Natural killer cell (primary cell): Measurements from ENCODE around the gene ACAP1. TPM values are rescaled to one million over a fixed set of nuclear protein-coding genes. Genes with fewer than 3 reads are reported as not detected.

Experiments
- ATAC-seq, 3 donors: fragments of 150-1000 bp in 2 of 3; fragments of 200-7000 bp in 1 of 3; cut with Tn5 transposase; 1 replicate in 1 of 3; 2 replicates in 2 of 3; pipeline ENCODE4 v1.10.0; 2021; ENCODE audit warnings: mild to moderate bottlenecking in 2 of 3, moderate library complexity in 2 of 3
- DNase-seq, 2 donors: peaks; one replicate each; pipeline versions ENCODE4 v3.0.0 to v3.0.0-alpha.2; 2013 to 2021; ENCODE audit warnings: mixed read lengths in 1 of 2
- H3K27ac ChIP-seq: one replicate; pipeline ENCODE4 v1.5.1; 2013; ENCODE audit warnings: mild to moderate bottlenecking, low read length
- H3K27me3 ChIP-seq: one replicate; pipeline ENCODE4 v1.6.1; 2013; ENCODE audit warnings: low read length; ENCODE audit not compliant: control insufficient read depth, insufficient read depth
- H3K36me3 ChIP-seq: one replicate; pipeline ENCODE4 v1.6.1; 2013; ENCODE audit warnings: low read length; ENCODE audit not compliant: control insufficient read depth, insufficient read depth
- H3K4me1 ChIP-seq: one replicate; pipeline ENCODE4 v1.6.1; 2013; ENCODE audit warnings: low read length; ENCODE audit not compliant: control insufficient read depth, insufficient read depth
- H3K4me3 ChIP-seq: one replicate; pipeline ENCODE4 v1.5.1; 2013; ENCODE audit warnings: low read length
- H3K9me3 ChIP-seq: one replicate; pipeline ENCODE4 v1.6.1; 2013; ENCODE audit warnings: low read length; ENCODE audit not compliant: control insufficient read depth, insufficient read depth
- H3K27ac Mint-ChIP-seq, 2 donors: one replicate each; pipeline ENCODE4 v1.8.0; 2022; ENCODE audit warnings: mild to moderate bottlenecking in 2 of 2, mixed read lengths in 2 of 2, moderate library complexity in 1 of 2
- H3K27me3 Mint-ChIP-seq, 2 donors: one replicate each; pipeline ENCODE4 v1.8.0; 2022; ENCODE audit warnings: low read depth in 2 of 2, mixed read lengths in 2 of 2
- H3K36me3 Mint-ChIP-seq: one replicate; pipeline ENCODE4 v1.8.0; 2022; ENCODE audit warnings: mixed read lengths
- H3K4me1 Mint-ChIP-seq, 2 donors: one replicate each; pipeline ENCODE4 v1.8.0; 2022; ENCODE audit warnings: mixed read lengths in 2 of 2
- H3K4me3 Mint-ChIP-seq: one replicate; pipeline ENCODE4 v1.8.0; 2022; ENCODE audit warnings: mild to moderate bottlenecking, moderate library complexity, mixed read lengths
- H3K9me3 Mint-ChIP-seq, 2 donors: one replicate each; pipeline ENCODE4 v1.8.0; 2022; ENCODE audit warnings: mixed read lengths in 2 of 2
- WGBS: methylation state at CpG from one replicate; pipeline ENCODE4 v1.1.7; 2013; ENCODE audit warnings: missing lambda C conversion rate; ENCODE audit not compliant: insufficient coverage; 5-methylcytosine and 5-hydroxymethylcytosine counted together
- intact Hi-C: fragments of 100-400 bp; cut with micrococcal nuclease; formaldehyde crosslinking; loops from one replicate; pipeline ENCODE4 v1.14.2; 2022
- total RNA-seq, 4 donors: library from RNA; stranded (reverse); fragments of 120-200 nt in 1 of 4; gene quantifications; one replicate each; pipeline versions ENCODE4 v1.2.3 to v1.2.4, GENCODE V29; 2013 to 2022
- TF ChIP-seq, protein P1 (sequence below): fragments of 200-600 bp; IDR thresholded peaks from one replicate; pipeline ENCODE4 v1.8.0; 2022; ENCODE audit warnings: antibody characterized with exemption

ACAP1 gene
- total RNA-seq, 3 donors from 2014 or later (not counting 1 experiment from before 2014, with no cell fraction given) = 526 to 590 (median 540) TPM

DNA sequence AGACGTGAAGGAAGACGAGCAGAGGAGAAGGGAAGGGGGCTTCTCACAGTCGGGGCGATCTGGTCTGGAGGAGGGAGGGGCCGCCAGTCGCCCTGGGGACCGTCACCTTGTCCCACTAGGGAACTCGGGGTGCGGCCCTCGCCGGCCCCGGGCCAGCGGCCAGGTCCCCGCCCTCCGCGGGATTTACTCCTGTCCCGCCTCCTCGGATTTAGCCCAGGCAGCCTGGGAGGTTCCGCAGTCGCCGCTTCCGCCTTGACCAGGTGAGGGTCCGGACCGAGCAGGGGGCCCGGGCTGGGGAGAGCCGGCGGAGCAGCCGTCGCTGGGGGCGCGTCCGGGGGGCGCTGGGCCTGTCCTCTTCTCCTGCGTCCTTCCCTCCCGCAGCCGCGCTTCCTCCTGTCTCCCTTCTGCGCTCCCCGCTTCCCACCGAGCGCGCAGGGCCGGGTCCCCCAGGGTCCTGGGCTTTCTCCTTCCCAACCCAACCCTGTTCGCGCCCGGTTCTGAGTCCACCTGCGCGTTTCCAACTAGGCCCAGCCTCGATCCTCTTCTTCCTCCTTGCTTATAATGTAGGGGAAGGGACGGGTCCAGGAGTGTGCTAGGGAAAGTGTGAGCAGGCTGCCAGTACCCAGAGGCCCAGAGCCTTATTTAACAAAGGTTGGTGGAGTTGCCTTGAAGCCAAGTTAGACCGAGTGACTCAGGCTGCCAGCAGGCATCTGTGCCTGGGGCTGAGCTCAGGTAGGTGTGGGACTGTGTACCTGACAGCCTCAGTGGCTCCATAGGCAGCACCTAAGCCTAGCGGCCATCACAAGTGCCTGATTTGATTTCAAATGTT lies 44.7 kb downstream of the ACAP1 start, which contains the start of gene TNK1:
TNK1 (plus strand) TSS at position 235 of the 829 bp plus-strand sequence. CDS start 1,838 bp downstream, outside the sequence.
- H3K27me3 Mint-ChIP-seq = peaks cover 30 to 48% of the 10 kb centered on the region in 2 donors
- Histone ChIP-seq H3K4me3 (no peak within 1 kb of the TSS), H3K9me3 (no peaks in the 10 kb centered on the region), H3K27ac (no peak within 1 kb of the TSS), H3K27me3 (peaks cover 27% of the 10 kb centered on the region), H3K36me3 (no peaks in the 10 kb centered on the region), H3K4me1 (peaks cover 22% of the 10 kb centered on the region)
- H3K9me3 Mint-ChIP-seq = no peaks in the 10 kb centered on the region
- DNase-seq (no peak), ATAC-seq (no peak)
- WGBS = 10% methylated on average over 51 of the region's 52 CpGs
- TF ChIP-seq, protein P1, sequence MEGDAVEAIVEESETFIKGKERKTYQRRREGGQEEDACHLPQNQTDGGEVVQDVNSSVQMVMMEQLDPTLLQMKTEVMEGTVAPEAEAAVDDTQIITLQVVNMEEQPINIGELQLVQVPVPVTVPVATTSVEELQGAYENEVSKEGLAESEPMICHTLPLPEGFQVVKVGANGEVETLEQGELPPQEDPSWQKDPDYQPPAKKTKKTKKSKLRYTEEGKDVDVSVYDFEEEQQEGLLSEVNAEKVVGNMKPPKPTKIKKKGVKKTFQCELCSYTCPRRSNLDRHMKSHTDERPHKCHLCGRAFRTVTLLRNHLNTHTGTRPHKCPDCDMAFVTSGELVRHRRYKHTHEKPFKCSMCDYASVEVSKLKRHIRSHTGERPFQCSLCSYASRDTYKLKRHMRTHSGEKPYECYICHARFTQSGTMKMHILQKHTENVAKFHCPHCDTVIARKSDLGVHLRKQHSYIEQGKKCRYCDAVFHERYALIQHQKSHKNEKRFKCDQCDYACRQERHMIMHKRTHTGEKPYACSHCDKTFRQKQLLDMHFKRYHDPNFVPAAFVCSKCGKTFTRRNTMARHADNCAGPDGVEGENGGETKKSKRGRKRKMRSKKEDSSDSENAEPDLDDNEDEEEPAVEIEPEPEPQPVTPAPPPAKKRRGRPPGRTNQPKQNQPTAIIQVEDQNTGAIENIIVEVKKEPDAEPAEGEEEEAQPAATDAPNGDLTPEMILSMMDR = no peak
- no peak within 1 kb of the TSS for H3K4me3 Mint-ChIP-seq
- peaks cover 0 to 11% of the 10 kb centered on the region in 2 donors for H3K4me1 Mint-ChIP-seq
- no peak within 1 kb of the TSS for H3K27ac Mint-ChIP-seq
- peaks cover 10% of the 10 kb centered on the region for H3K36me3 Mint-ChIP-seq
- intact Hi-C loops = no loop called here

DNA sequence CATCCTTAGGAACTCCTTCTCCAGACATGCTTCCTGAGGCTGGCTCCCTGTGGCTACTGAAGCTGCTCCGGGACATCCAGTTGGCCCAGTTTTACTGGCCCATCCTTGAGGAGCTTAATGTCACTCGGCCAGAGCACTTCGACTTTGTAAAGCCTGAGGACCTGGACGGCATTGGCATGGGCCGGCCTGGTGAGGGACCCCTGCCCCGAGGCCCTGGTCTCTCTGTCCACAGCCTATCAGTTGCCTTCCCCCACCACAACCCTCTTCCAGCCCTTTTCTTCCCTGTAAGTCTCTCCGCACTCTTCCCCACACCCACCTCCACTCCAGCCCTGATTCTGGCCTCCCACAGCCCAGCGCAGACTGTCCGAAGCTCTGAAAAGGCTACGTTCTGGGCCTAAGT lies 46.6 kb downstream of the ACAP1 start:
- peak overlapping the region; percentile 55 for H3K4me3 Mint-ChIP-seq
- H3K4me1 ChIP-seq = peaks cover 22% of the 10 kb centered on the region
- peaks cover 27% of the 10 kb centered on the region for H3K27me3 ChIP-seq
- intact Hi-C loops = no loop called here
- peaks cover 30 to 38% of the 10 kb centered on the region in 2 donors for H3K27me3 Mint-ChIP-seq
- H3K27ac ChIP-seq = no peak overlapping the region
- H3K9me3 ChIP-seq = no peaks in the 10 kb centered on the region
- TF ChIP-seq, protein P1 = no peak
- H3K36me3 ChIP-seq = no peaks in the 10 kb centered on the region
- peaks cover 0 to 11% of the 10 kb centered on the region in 2 donors for H3K4me1 Mint-ChIP-seq
- DNase-seq (no peak), ATAC-seq (no peak)
- H3K27ac Mint-ChIP-seq = no peak overlapping the region
- 99% methylated on average over 10 of the region's 10 CpGs for whole genome bisulfite sequencing
- no peak overlapping the region for H3K4me3 ChIP-seq
- H3K9me3 Mint-ChIP-seq = no peaks in the 10 kb centered on the region
- peaks cover 10% of the 10 kb centered on the region for H3K36me3 Mint-ChIP-seq

DNA sequence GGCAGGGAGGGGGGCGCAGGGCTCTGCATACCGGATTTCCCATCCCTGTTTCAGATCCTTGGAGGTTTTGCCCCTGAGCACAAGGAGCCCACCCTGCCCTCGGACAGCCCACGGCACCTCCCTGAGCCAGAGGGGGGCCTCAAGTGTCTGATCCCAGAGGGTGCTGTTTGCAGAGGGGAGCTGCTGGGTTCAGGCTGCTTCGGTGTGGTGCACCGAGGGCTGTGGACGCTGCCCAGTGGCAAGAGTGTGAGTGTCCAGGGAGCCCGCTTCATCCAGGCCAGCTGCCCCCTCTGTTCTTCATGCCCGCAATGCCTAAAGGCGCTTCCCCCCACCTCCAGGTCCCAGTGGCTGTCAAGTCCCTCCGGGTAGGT lies 47.0 kb downstream of the ACAP1 start:
- ATAC-seq = no peak
- Histone ChIP-seq H3K27me3 (peaks cover 27% of the 10 kb centered on the region), H3K4me1 (peaks cover 22% of the 10 kb centered on the region), H3K9me3 (no peaks in the 10 kb centered on the region), H3K27ac (no peak overlapping the region), H3K4me3 (no peak overlapping the region), H3K36me3 (peaks cover 4% of the 10 kb centered on the region)
- Mint-ChIP-seq H3K4me3 (peak overlapping the region; percentile 45), H3K9me3 (no peaks in the 10 kb centered on the region), H3K4me1 (peaks cover 0 to 11% of the 10 kb centered on the region in 2 donors), H3K27me3 (peaks cover 30 to 35% of the 10 kb centered on the region in 2 donors), H3K36me3 (peaks cover 10% of the 10 kb centered on the region), H3K27ac (no peak overlapping the region)
- intact Hi-C loops = no loop called here
- TF ChIP-seq, protein P1 = no peak
- no peak for DNase-seq
- 93% methylated on average over 11 of the region's 11 CpGs for WGBS
